HCT116 (cell line): ENCODE results near the gene IL36RN.

ENCODE experiments used
- ATF3 ChIP-seq: IDR thresholded peaks from 2 replicates; pipeline ENCODE4 v1.6.1; 2012
- EZH2phosphoT487 ChIP-seq: fragments of 200-600 bp; IDR thresholded peaks from 2 replicates; pipeline ENCODE4 v1.6.1; 2018; ENCODE audit warnings: antibody characterized with exemption, borderline replicate concordance
- POLR2AphosphoS5 ChIP-seq: IDR thresholded peaks from 2 replicates; pipeline ENCODE4 v1.6.1; 2011; ENCODE audit warnings: mild to moderate bottlenecking, low read depth, low read length, moderate library complexity
- TCF7L2 ChIP-seq: IDR thresholded peaks from 2 replicates; pipeline ENCODE4 v1.7.0; 2011; ENCODE audit warnings: borderline replicate concordance, inconsistent platforms; ENCODE audit not compliant: insufficient read depth, insufficient read length; ENCODE audit errors: extremely low read depth
- TF ChIP-seq, protein P1 (sequence below), 3 experiments: fragments of 200-600 bp in 1 of 3; sonication (generic) in 1 of 3; IDR thresholded peaks in 2 of 3; conservative IDR thresholded peaks in 1 of 3; 2 replicates each; pipeline ENCODE4 v1.5.1; 2012 to 2017; ENCODE audit warnings: low read depth in 2 of 3, low read length in 2 of 3, antibody characterized with exemption in 1 of 3, borderline replicate concordance in 1 of 3, control low read depth in 1 of 3, mild to moderate bottlenecking in 1 of 3, mixed read lengths in 1 of 3, mixed run types in 1 of 3, moderate library complexity in 1 of 3; ENCODE audit not compliant: insufficient read depth in 1 of 3

DNA sequence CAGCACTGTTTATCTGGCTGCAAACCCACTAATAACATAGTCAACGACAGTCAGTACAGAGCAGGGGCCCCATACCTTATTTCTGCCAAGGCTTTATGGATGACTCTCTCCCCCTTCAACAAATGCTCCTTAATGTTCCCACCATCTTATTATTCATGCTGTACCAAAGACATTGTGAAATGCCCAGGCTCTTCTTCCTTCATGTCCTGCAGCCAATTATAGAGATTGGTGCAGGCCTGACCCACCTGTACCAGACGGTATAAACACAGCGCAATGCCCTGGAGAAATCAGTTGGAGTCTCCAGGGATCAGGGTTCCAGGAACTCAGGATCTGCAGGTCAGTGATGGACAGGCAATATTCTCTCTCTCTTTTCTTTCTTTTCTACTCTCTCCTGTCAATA is 8.7 kb downstream of the IL36RN start, which contains the start of gene IL1F10:
- TF ChIP-seq, protein P1, sequence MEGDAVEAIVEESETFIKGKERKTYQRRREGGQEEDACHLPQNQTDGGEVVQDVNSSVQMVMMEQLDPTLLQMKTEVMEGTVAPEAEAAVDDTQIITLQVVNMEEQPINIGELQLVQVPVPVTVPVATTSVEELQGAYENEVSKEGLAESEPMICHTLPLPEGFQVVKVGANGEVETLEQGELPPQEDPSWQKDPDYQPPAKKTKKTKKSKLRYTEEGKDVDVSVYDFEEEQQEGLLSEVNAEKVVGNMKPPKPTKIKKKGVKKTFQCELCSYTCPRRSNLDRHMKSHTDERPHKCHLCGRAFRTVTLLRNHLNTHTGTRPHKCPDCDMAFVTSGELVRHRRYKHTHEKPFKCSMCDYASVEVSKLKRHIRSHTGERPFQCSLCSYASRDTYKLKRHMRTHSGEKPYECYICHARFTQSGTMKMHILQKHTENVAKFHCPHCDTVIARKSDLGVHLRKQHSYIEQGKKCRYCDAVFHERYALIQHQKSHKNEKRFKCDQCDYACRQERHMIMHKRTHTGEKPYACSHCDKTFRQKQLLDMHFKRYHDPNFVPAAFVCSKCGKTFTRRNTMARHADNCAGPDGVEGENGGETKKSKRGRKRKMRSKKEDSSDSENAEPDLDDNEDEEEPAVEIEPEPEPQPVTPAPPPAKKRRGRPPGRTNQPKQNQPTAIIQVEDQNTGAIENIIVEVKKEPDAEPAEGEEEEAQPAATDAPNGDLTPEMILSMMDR (IDR thresholded peaks at IDR 0.05 in 2 of 3, conservative IDR thresholded peaks at IDR 0.05 in 1 of 3; ENCODE audit: borderline replicate concordance in 1 of 3, insufficient read depth in 1 of 3, low read depth in 2 of 3, low read length in 2 of 3) = no peak
- no peak for TF ChIP-seq POLR2AphosphoS5
- TF ChIP-seq EZH2phosphoT487 = no peak
- no peak for TF ChIP-seq TCF7L2
- TF ChIP-seq ATF3 = no peak
